Activated CD8-positive, alpha-beta memory T cell treated with anti-CD3 and anti-CD28 coated beads for 48 hours (primary cell): ENCODE measurements around the gene CCDC149.

ENCODE experiments used
- DNase-seq, 3 experiments: peaks; one replicate each; pipeline ENCODE4 v3.0.0-alpha.2; 2020; ENCODE audit warnings: low read depth in 2 of 3, low spot score in 2 of 3

The CCDC149 gene

DNA sequence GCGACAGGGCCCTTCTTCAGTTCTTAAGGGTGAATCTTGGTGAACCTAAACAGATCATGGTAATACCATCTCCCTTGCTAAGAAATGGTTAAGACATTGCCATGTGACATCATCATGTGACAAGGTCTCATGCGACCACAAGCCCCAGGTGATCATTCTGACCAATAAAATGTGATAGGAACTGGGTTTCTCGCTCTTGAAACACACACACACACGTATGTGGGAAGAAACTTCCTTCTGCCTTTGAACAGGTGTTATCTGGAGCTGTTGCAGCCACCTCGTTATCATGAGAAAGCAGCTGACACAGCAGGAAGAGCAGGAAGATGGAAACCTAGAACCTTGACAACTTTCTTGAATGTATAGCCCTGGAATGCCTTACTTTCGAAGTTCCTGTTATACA, 107.3 kb downstream of the CCDC149 start:
- DNase-seq = no peak

DNA sequence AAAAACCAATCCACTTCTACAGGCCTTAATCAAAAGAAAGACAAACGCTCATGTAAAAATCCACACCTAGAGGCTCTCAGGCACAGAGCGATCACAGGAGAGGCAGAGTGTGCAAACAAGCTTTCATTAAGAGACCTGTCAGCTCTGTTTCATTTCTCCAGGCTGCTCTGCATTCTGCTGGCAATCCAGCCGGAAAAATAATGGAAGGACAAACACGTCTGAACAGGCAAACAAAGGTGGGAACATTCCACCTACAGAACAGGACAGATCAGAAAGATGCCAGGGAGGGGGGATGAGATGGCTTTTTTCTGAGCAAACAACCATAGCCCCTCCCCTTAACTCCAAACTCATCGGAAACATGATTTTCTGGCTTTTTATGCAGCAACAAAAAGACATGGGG, 107.8 kb downstream of the CCDC149 start:
- DNase-seq = no peak

DNA sequence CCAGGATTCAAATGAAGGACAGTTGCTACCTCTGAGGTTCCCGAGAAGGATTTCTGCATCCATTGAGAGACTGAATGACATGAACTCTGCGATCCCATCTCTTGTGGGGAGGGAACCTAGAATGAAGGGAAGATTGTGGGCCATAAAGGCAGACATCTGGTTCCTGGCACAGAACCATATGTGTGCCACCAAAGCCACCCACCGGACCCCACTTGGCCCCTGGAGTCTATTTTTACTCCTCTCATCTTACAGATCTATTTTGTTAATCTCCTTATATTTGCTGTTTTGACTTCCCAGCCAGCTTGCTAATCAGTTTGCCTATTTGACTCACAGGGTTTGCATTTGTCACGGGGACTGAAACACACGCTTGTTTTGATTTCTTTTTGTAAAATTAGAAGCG, 110.2 kb downstream of the CCDC149 start:
- DNase-seq = no peak

DNA sequence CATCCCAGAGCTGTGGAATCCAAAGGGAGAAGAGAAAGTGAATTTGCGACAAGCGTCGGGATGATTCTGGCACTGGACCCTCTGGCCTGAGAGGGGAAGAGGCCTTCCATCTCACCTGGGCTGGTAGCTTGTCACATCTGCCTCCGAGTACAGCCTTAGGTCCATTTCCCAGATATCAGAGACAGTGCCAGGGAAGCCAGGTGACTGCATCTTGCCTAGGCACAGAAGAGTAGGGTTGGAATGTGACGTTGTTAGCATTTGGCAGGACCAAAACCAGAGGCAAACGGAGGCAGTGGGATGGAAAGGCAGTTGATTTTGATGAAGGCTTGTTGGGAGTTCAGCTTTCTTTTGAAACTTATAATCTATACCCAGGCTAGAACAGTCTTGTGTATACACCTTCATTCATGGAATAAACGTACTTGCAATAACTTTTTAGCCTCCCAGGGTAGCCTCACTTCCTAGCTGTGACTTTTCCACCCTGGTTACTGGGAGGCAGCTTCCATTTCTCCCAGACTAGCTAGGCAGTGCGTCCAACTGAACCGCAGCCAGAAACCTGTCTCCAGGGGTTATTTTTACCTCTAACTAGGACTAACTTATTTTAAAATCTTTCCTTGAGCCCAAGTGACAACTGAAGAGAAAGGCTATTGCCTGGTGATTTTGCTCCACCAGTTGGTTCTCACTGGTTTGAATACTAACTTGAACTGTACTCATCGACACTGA, 111.5 kb downstream of the CCDC149 start:
- no peak for DNase-seq

DNA sequence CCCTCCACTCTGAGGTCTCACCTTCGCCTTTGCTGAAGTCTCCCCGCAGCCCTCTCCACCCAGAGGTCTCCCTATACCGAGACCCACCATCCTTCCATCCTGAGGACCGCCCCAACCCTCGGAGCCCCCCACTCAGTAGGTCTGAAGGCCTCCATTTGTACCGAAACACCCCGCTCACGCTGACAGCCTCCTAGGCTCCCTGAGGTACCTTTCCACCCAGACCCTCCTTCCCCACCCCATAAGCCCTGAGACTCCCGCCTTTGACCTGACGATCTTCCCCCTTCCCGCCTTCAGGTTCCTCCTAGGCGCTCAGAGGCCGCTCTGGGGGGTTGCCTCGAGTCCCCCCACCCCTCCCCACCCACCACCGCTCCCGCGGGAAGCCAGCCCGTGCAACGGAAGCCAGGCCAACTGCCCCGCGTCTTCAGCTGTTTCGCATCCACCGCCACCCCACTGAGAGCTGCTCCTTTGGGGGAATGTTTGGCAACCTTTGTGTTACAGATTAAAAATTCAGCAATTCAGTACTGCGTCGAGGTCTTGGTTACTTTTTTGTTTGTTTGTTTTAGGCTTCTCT, 112.4 kb downstream of the CCDC149 start:
- no peak for DNase-seq

DNA sequence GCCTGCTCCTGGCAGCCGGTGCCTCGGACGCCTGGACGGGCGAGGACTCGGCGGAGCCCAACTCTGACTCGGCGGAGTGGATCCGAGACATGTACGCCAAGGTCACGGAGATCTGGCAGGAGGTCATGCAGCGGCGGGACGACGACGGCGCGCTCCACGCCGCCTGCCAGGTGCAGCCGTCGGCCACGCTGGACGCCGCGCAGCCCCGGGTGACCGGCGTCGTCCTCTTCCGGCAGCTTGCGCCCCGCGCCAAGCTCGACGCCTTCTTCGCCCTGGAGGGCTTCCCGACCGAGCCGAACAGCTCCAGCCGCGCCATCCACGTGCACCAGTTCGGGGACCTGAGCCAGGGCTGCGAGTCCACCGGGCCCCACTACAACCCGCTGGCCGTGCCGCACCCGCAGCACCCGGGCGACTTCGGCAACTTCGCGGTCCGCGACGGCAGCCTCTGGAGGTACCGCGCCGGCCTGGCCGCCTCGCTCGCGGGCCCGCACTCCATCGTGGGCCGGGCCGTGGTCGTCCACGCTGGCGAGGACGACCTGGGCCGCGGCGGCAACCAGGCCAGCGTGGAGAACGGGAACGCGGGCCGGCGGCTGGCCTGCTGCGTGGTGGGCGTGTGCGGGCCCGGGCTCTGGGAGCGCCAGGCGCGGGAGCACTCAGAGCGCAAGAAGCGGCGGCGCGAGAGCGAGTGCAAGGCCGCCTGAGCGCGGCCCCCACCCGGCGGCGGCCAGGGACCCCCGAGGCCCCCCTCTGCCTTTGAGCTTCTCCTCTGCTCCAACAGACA, 113.1 kb downstream of the CCDC149 start:
- no peak for DNase-seq

DNA sequence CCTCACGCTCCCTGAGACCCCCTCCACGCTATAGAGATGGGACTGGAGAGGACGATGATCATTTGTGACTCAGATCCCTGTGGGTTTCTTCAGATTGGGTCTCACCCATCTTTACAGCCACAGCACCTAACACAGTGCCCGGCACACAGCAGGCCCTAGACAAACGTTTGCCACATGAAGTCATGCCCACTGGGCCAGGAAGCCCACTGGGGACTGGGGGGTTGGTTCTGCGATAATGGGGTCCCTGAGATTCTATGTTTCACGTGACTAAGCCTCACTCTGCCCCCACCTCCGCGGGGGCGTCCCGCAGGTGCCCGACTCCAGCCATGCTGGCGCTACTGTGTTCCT, 113.7 kb downstream of the CCDC149 start:
- DNase-seq = no peak

DNA sequence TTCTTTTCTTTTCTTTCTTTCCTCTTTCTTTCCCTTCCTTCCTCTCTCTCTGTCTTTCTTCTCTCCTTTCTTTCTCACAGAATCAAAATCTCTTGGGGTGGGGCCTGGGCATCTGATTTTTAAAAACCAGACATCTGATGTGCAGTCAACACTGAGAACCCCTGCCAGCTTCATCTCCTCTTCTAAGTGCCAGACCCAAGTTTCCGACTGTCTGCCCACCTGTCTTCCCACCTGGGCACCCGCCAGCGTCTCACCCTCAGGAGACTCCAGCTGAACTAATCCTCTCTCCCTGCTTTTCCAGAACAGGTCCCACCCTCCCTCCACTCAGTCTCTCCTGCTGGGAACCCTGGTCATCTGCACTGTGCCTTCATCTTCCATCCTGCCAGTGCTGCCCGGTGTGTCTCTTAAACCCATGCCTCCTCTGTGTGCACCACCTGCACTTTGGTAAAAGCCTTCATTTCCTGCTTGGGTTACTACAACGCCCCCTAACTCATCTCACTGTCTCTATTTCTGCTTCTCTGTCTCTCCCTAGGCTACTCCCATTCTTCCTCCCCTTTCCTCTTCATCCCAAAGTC, 114.7 kb downstream of the CCDC149 start:
- DNase-seq = no peak

DNA sequence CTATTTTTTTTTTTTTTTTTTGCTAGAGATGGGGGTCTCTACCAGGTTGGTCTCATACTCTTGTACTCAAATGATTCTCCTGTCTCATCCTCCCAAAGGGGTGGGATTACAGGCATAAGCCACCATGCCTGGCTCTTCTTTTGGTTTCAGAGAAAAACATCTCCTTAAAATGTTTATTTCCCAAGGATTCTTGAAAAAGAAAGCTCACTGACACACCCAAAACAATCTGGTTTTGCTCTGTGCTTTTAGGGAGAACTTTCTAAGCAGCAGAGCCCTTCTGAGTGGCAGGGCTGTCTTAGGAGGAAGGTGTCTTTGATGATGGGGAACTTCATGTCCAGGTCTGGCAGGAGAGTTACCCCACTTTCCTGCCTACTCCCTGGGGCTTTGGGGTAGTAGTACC, 116.2 kb downstream of the CCDC149 start:
- DNase-seq = no peak

DNA sequence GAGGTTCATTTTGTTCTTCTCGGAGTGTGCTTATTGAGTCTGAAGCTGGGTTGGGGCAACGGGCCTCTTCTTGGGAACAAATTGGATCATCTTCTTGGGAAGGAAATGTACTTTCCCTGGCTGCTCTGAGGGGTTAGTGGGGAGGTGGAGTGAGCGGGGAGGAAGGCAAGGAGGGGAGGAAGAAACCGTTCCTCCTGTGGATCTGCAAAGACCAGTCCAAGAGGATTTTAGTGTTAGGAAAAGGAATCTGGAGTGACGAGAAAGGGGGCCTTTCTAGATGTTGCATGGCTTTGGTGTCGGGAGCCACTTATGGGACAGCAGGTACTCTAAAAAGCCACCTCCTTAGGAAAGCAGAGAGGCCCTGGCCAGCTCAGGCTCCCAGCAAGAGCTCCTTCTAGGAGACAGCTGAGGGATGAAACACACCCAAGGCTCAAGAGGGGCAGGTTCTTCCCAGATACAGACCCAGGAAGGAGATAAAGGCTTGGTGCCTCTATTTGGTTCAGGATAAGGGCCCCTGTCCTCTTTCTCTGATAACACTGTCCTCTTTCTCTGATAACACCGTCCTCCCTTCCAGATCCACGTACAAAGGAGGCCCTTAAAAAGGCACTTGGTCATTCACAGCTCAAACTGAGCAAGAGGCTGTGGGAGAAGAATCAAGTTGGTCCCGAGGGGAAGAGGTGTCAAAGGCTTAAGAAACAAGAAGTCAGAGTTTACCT, 117.0 kb downstream of the CCDC149 start:
- no peak for DNase-seq

DNA sequence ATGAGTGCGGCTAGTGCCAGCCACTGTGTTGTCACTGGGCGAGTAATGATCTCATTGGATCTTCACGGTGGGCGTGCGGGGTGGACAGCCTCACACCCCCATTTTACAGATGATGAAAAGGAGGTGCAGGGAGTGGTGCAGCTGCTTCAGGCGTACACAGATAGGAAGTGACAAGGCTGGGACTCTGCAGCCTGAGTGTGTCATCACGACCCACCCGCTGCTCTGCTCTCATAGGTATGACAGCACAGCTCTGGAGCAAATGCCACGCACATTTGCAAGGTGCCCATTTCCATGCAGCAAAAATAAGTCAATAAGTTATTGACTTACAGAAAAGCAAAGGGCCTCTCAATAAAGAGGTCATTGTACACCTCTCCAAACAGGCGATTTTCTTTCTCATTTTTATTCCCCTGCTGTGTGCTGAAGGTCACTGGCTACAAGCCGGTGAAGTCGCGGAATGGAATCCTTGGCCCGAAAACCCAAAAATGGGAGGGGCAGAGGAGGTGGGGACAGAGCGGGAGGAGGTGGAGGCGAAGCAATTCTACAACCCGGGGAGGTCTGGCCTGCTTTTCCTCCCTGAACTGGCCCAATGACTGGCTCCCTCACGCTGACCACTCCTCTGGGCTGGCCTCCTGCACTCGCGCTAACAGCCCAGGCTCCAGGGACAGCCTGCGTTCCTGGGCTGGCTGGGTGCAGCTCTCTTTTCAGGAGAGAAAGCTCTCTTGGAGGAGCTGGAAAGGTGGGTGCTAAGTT, 117.8 kb downstream of the CCDC149 start, which contains the start of gene SOD3:
SOD3 (plus strand) TSS at position 658 of the 750 bp plus-strand sequence. CDS start 3,949 bp downstream, outside the sequence.
- DNase-seq = no peak

DNA sequence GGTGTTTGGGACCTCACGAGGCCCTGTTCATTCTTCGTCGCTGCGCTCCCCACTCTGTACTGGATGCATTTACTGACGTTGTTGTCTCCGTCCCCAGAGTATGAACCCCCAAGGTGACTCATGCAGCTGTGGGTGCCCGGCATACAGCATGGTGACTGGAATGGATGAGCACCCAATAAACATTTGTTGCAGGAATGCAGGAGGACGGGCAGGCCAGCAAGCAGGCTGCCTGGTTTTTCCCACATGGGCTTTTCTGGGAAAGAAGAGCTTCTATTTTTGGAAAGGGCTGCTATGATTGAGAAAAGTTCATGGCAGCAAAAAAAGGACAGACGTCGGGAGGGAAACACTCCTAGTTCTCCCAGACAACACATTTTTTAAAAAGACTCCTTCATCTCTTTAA, 118.4 kb downstream of the CCDC149 start:
- DNase-seq = no peak

DNA sequence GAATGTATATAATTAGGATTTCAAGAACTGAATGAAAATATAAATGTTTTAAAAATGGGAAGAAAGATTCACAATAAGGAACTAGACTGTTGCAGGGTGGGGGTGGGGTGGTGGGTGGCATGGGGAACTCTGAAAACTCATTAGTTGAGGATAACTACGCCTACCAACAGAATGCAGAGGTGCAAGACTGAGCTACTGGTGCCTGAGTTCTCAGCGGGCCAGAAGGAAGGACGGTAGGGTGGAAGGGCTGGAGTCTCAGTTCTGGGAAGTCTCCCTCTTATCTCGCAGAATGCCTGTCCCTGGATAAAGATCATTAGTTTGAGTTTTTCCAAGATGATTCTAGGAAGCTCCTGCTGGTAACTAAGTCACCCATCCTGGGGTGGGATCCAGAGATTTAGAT, 118.8 kb downstream of the CCDC149 start:
- DNase-seq = no peak

DNA sequence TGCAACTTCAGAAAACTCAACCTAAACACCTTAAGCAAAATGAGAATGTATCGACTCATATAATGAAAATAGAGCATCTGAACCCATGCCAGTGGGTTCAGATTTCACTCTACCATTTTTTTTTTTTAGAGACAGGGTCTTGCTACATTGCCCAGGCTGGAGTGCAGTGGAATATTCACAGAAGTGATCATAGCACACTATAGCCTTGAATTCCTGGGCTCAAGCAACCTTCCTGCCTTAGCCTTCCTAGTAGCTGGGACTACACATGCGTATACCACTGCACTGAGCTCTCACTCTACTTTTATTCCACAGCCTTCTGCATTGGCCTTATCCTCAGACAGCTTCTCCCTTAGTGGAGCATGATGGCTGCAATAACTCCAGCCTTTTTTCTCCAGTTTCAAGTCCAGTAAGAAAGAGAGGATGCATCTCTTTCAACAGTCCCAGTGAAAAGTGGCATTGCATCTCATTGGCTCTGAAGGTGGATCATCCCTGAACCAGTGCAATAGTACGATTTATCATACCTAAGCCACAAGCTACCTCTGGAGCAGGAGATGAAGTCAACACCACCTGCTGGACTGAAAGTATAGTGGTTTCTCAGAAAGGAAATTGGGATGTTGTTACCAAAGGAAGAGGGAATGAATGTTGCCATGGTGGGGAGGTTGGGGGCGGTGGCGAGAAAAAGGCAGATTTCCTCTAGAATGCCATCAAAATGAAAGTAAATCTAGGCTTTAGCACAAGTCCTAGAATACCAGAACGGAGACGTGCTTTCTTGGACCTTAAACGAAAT, 119.4 kb downstream of the CCDC149 start:
- DNase-seq = no peak

DNA sequence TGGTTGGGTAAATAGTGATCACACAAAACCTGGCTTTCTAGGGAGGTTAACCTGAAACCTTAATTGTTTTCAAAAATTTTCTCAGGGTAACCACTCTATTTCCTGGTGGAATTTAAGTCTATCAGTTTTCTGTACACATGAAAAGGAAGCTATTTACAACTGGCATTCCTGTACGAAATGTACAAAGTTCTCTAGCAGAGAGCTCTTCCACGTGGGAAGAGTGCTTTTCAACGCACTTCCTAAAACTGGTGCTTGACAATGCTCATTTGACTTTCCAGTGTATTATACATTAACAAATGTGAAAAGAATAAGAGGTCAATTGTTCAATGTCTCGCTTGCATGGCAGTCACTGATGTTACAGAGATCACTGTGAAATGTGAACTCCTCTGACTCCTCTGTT, 120.3 kb downstream of the CCDC149 start:
- no peak for DNase-seq

DNA sequence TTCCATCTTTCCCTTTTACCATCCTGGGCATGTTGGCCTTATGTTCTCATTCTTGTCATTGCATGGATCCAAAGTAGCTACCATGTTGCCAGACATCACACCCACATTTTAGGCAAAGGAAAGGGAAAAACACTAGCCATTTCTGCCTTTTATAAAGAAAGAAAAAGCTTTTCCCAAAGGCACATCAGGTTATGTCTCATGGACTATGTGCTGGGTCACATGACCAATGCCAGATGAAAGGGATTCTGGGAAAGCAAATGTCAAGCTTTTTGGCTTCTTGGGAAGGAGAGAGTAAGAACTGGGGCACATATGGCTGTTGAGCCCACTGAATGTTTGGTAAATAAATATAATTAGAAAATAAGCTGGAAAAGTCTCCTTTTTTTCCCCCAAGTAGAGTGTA, 121.8 kb downstream of the CCDC149 start:
- DNase-seq = no peak

DNA sequence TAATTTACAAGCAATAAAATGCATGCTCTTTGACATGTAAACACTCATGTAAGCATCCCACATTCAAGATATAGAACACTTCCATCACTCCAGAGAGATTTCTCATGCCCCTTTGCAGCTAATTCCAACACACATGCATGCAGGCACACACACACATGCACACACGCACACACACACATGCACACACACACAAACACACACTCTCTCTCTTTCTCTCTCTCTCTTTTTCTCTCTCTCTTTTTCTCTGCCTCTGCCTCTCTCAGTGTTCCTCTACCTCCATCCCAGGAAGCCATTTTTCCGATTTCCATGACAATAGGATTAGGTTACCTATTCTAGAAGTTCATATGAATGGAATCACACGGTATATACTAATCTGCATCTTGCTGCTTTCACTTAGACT, 129.3 kb downstream of the CCDC149 start:
- no peak for DNase-seq

DNA sequence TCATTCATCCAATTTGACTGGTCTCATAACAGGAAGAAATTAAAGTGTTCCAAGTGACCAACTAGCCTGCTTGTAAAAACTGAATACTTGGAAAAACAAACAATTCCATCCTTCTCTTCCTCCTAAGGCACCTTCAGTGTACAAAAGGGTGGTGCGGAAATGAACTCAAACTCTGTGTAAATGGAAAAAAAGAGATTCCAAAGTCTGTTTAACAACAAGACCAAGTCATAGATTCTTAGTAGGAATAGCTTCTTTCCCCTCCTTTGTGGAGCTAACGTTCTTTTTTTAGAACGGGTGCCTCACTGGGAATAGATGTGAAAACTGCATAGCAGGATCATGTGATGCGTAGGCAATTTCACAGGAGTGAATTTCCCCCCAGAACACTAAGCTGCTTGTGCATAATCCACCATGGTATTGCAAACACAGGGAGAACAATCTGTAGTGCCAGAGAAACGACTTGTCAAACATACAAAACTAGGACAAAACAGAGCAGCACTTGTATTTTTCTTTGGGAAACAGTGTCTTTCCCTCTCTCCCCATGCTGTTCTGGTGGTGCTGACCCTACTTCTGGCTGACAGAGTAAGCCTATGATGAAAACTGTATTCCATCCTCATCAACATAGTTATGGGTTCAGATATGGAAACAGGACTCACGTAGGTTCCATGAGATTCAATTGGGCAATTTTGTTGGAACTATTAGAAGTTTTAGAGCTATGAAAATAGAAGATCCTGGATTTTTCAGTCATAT, 130.7 kb downstream of the CCDC149 start:
- no peak for DNase-seq

DNA sequence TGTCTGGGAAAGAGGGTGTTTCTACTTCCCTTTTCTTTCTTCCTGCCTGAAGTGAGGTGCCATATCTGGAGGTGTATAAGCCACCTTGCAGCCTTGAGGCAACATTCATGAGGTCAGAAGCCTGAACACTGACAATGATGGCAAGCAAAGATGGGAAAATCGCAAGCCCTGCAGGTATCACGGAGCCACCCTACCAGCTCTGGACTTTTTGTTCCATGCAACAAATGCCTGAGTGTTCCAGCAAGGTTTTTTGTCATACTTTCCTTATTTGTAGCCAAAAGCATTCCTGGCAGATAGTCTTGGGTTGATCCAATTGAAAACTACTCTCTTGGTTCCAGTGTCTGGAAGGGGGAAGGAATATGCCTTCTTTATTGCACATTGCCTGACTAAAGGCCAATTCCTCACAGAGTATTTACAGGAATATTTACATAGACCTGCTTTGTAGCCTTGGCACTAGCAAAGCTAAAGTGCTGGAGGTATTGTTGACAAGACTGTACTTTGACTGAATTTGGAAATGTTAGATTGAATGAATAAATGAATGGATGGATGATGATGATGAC, 131.8 kb downstream of the CCDC149 start:
- DNase-seq = no peak
